HFF-Myc (cell line): ENCODE measurements around the gene CTDSPL2.
"Not testable (repeated sequence)": the region's sequence is repeated elsewhere in the genome, so short reads cannot be mapped to it uniquely, and the experiment has no call there.

ENCODE experiments used
- DNase-seq: peaks from one replicate; pipeline ENCODE4 v3.0.0-alpha.2; 2011; ENCODE audit warnings: low read depth; ENCODE audit errors: extremely low read depth
- H3K4me3 ChIP-seq: replicated peaks from 2 replicates; pipeline ENCODE4 v1.5.1; 2011; ENCODE audit warnings: low read depth, mild to moderate bottlenecking, control low read depth, low read length
- TF ChIP-seq, protein P1 (sequence below): IDR thresholded peaks from 2 replicates; pipeline ENCODE4 v1.5.1; 2012; ENCODE audit warnings: mild to moderate bottlenecking, low read depth, low read length, control low read depth; ENCODE audit errors: missing control alignments

Gene CTDSPL2

DNA sequence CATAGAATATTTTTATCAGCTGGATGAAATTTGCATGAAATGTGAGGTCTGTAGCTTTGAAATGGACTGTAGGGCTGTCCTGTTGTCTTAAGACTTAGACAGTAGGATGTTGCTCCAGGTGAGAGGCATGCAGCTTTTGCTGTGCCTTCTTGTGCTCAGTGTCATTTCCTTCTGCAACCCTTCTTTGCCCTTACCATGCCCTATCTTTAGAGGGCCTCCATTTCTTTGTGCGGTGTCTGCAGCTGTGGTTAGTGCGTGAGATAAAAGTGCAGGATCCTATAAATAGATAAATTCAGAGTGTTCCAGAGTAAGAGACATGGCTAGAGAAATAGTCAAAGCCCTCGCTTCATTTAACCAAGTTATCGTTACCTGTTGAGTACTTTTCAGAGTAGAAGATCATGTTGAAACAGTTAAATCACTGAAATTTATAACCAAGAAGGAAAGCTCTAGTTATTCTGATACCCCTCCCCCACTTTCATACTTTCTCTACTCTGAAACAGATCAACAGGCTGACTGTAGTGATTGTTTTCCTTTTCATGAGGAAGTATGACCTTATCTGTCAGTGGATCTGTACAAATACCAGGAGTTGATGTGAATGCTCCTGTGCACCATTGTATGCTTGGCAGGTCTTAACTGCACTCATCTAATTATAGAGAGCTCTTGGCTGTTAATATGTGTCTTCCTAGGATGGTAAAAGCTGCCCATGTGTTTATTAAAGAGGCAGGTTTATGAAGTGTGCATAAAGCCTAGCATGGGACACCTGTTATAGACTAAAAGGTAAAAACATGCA, 127.7 kb downstream of the CTDSPL2 start:
- no peak for DNase-seq

DNA sequence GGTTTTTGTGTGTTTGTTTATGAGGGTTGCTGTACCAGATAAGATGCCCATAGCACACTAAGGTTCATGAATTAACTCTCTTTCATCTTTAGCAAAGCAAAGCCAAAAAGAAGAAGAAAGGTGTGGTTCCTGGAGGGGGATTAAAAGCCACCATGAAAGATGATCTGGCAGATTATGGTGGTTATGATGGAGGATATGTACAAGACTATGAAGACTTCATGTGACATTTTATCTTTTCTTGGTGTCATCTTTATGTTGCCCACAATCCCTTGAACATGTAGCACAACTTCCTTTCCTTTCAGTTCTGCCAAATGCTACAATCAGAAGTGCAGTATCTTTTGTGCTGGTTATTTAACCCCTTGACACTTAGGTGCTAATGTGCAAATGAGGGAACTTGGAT, 133.5 kb downstream of the CTDSPL2 start:
- DNase-seq, H3K4me3 ChIP-seq: not testable (repeated sequence)

More for the DNA sequence above, 127.7 kb downstream of the CTDSPL2 start:
- TF ChIP-seq, protein P1, sequence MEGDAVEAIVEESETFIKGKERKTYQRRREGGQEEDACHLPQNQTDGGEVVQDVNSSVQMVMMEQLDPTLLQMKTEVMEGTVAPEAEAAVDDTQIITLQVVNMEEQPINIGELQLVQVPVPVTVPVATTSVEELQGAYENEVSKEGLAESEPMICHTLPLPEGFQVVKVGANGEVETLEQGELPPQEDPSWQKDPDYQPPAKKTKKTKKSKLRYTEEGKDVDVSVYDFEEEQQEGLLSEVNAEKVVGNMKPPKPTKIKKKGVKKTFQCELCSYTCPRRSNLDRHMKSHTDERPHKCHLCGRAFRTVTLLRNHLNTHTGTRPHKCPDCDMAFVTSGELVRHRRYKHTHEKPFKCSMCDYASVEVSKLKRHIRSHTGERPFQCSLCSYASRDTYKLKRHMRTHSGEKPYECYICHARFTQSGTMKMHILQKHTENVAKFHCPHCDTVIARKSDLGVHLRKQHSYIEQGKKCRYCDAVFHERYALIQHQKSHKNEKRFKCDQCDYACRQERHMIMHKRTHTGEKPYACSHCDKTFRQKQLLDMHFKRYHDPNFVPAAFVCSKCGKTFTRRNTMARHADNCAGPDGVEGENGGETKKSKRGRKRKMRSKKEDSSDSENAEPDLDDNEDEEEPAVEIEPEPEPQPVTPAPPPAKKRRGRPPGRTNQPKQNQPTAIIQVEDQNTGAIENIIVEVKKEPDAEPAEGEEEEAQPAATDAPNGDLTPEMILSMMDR, result no peak
- H3K4me3 ChIP-seq, result no peak overlapping the region

DNA sequence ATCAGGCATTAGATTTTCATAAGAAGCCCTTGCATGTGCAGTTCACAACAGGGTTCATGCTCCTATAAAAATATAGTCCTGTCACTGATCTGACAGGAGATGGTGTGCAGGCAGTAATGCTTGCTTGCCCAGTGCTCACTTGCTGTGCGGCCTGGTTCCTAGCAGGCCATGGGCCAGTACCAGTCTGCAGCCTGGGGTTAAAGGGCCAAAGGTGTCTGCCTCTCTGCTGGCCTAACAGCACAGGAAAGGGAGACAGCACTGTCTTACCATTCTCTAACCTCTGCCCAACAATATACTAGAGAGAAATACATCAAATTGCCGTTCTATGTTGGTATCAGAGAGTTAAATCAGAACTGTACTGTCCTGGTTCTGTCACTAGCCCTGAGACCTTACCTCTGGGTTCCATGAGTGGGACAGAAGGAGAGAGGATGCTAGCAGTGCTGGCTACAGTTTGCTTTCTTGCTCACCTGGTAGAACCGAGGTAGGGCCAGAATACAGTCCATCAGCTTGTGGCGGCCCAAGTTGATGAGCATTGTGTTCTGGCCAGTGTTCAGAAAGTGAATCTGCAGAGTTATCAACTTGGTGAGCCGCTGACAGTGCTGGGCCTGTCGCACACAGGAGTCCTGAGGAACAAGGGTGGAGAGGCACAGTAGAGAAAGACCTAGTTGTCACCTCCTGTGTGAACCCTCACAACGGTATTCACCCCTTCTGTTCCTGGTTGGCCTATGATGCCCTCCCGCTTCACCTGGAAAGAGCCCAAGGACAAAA, 138.1 kb downstream of the CTDSPL2 start:
- TF ChIP-seq, protein P1, result no peak
- H3K4me3 ChIP-seq, result no peak overlapping the region
- no peak for DNase-seq

DNA sequence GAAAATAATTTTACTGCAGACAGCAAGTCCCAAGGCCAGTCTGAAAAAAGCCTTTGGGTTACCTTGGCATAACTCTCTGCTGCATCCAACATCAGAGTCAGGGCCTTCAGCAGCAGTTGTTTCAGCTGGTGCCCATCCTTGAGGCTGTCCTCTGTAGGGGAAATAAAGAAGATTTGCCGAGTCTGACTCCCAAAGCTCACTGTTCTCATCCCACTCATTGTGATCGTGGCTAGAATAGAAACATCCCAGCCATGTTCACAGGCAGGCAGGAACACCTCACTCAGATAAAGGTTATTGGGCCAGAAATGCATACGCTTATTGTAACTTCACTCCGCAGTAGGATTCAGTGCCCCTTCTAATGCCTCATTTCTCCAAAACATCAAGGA, 138.7 kb downstream of the CTDSPL2 start:
- no peak overlapping the region for H3K4me3 ChIP-seq
- TF ChIP-seq, protein P1, result no peak
- no peak for DNase-seq

DNA sequence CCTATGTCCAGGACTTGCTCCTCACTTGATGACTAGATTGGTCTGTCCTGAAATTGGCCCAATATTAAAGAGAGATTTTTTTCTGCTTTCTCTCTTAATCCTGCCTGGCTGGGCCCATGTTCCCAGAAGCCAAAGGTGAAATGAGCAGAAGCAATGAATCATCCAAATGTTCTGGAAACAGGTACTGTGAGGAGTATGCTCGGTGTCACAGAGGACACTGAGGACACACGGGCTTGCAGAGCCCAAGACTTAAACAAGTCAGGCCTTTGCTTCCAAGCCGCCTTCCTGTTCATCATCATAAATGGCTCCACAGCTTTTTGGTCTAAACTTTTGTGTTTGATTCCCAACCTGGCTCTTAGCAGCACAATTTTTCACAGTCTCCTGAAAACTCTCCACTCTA, 140.9 kb downstream of the CTDSPL2 start:
- TF ChIP-seq, protein P1, result no peak
- DNase-seq, result no peak

DNA sequence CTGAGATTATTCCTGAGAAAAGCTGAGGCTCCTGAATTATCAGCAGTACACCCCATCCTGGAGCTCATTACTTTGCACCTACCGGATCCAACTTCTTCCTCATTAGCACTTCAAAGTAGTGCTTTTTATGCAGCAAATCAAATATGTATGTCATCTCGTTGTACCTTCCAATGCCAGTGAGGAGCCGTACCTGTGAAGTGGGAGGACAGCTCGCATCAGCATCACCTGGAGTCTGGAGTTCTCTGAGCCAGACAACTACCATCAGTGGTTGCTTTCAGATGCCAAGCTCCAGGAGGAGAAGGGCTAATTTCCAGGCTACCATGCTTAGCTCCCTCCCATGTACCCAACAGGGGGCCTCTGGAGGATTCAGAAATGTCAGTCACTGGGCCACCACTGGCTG, 141.9 kb downstream of the CTDSPL2 start:
- H3K4me3 ChIP-seq, result no peak overlapping the region
- TF ChIP-seq, protein P1, result no peak
- no peak for DNase-seq

More for the DNA sequence above, 140.9 kb downstream of the CTDSPL2 start:
- no peak overlapping the region for H3K4me3 ChIP-seq

DNA sequence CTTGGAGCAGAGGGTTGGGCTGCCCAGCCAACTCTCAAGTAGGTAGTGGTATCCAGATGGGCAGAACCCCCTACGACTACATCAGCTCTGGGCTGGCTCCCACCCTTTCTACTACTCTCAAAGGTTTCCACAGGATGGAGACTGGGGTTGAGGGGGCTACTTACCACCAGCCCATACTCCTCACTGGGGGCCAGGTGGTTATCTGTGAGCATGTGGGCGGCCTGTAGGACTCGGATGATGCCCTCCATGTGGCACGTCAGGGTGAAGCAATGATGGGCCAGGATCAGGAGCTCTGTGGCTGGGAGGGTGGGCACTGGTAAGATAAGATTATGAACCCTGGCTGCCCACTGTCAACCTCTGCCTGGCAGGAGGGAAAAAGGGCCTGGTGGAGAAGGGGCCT, 142.9 kb downstream of the CTDSPL2 start:
- DNase-seq, result no peak
- no peak overlapping the region for H3K4me3 ChIP-seq
- TF ChIP-seq, protein P1, result no peak
